Heart left ventricle (tissue), 13 donors: ENCODE data around the gene CAMKMT.
"Not testable (repeated sequence)": the region's sequence is repeated elsewhere in the genome, so short reads cannot be mapped to it uniquely, and the experiment has no call there.

ENCODE experiments used
- CTCF ChIP-seq, 12 donors: fragments of 200-600 bp; sonication (generic) in 4 of 12; IDR thresholded peaks; one replicate each; pipeline versions ENCODE4 v1.5.0 to v1.8.0; 2018 to 2022; ENCODE audit warnings: antibody characterized with exemption in 12 of 12, mild to moderate bottlenecking in 5 of 12
- POLR2A ChIP-seq, 2 donors: fragments of 450-650 bp; IDR thresholded peaks; one replicate each; pipeline ENCODE4 v1.6.1; 2017; ENCODE audit warnings: antibody characterized with exemption in 2 of 2, mild to moderate bottlenecking in 2 of 2, moderate library complexity in 2 of 2
- donor health status: ischemic (EF 13 %, LVEDD 7.1; RV severe dilation, severe dysfunction).
- donor health status: DM: no; HTN: yes; CAD: no.
- donor health status: DM: no; HTN: no; CAD: no.
- donor health status: ischemic (EF 25% LVEDD 6.9; RV normal size, moderate dysfunction).
- donor health status: ischemic (EF 25% LVEDD 5.7; RV mildly dilated, moderate dysfunction).
- donor health status: ischemic (EF 35%, LVEDD 5.7; RV mildly dilated, moderate dysfunction).
- donor health status: nonischemic (EF 11% LVEDD 7.7; RV severe dilation, severe dysfunction).
- donor health status: DM: yes; HTN: yes; CAD: no.
- donor health status: PGD.
- donor health status: ischemic (EF 29% LVEDD 5.4; RV normal size, mild dysfunction).
- donor health status: nonischemic (EF 23%, LVEDD 6.1; RV moderate dilation, normal function).

GRCh38 chr2:44385226-44385625 lies 23.5 kb downstream of the CAMKMT start:
- TF ChIP-seq CTCF, POLR2A (IDR thresholded peaks at IDR 0.05): not testable (repeated sequence)
